ENCODE measurements around the gene CERS4.
"Not testable (repeated sequence)": the region's sequence is repeated elsewhere in the genome, so short reads cannot be mapped to it uniquely, and the experiment has no call there.

CERS4 gene

GRCh38 chr19:8214802-8215201 lies 5.6 kb downstream of the CERS4 start:
- peak; percentile 54 for DNase-seq (ENCODE audit: low read depth)
- no peak for TF ChIP-seq CTCF (IDR thresholded peaks at IDR 0.05; ENCODE audit: low read depth, low read length)
- TF ChIP-seq MYC (IDR thresholded peaks at IDR 0.05; ENCODE audit: low read depth, low read length): no peak
- TF ChIP-seq POLR2A (IDR thresholded peaks at IDR 0.05; ENCODE audit: extremely low read depth, insufficient read length): no peak
- TF ChIP-seq, protein P1, sequence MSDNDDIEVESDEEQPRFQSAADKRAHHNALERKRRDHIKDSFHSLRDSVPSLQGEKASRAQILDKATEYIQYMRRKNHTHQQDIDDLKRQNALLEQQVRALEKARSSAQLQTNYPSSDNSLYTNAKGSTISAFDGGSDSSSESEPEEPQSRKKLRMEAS (IDR thresholded peaks at IDR 0.05; ENCODE audit: low read depth, low read length): no peak
- H3K4me3 ChIP-seq (ENCODE audit: low read depth, low read length): no peak overlapping the region

GRCh38 chr19:8215783-8216182 lies 6.6 kb downstream of the CERS4 start:
- H3K4me3 ChIP-seq (ENCODE audit: low read depth, low read length): no peak overlapping the region
- TF ChIP-seq, protein P1 (IDR thresholded peaks at IDR 0.05; ENCODE audit: low read depth, low read length): no peak
- TF ChIP-seq CTCF (IDR thresholded peaks at IDR 0.05; ENCODE audit: low read depth, low read length) (no peak), MYC (IDR thresholded peaks at IDR 0.05; ENCODE audit: low read depth, low read length) (no peak), POLR2A (IDR thresholded peaks at IDR 0.05; ENCODE audit: extremely low read depth, insufficient read length) (no peak)
- no peak for DNase-seq (ENCODE audit: low read depth)

DNA sequence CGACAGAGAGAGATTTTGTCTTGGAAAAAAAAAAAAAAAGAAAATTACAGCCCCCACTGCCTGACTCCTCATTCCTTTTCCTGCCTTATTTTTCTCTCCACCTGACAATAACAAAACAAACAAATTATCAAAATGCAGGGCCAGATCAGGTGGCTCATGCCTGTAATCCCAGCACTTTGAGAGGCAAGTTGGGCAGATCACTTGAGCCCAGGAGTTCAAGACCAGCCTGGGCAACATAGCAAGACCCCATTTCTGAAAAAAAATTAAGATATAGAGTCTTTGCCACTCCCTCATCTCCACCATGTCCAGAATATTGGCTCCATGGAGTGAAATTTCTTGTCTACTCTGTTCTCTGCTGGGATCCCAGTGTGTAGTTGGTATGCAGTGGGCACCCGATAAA lies 7.2 kb downstream of the CERS4 start:
- no peak overlapping the region for H3K4me3 ChIP-seq (ENCODE audit: low read depth, low read length)
- no peak for DNase-seq (ENCODE audit: low read depth)
- TF ChIP-seq, protein P1 (IDR thresholded peaks at IDR 0.05; ENCODE audit: low read depth, low read length): no peak
- TF ChIP-seq POLR2A (IDR thresholded peaks at IDR 0.05; ENCODE audit: extremely low read depth, insufficient read length) (no peak), MYC (IDR thresholded peaks at IDR 0.05; ENCODE audit: low read depth, low read length) (no peak), CTCF (IDR thresholded peaks at IDR 0.05; ENCODE audit: low read depth, low read length) (no peak)

DNA sequence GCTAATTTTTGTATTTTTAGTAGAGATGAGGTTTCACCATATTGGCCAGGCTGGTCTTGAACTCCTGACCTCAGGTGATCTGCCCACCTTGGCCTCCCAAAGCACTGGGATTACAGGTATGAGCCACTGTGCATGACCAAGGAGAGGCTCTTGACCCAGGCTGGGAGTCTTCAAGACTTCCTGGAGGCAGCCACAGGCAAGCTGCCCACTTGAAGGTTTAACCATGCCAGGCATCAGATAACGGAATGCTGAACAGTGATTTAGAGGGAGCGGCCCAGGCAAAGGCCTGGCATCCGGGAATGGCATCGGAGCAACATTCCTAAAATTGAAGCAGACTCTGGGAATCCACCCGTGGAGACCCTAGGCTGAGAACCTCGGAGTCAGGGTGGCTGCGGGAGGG lies 9.0 kb downstream of the CERS4 start:
- not testable (repeated sequence) for DNase-seq (ENCODE audit: low read depth); H3K4me3 ChIP-seq (ENCODE audit: low read depth, low read length)

- no peak for DNase-seq (ENCODE audit: low read depth)
- TF ChIP-seq POLR2A (IDR thresholded peaks at IDR 0.05; ENCODE audit: extremely low read depth, insufficient read length) (no peak), MYC (IDR thresholded peaks at IDR 0.05; ENCODE audit: low read depth, low read length) (no peak), CTCF (IDR thresholded peaks at IDR 0.05; ENCODE audit: low read depth, low read length) (no peak)
- TF ChIP-seq, protein P1 (IDR thresholded peaks at IDR 0.05; ENCODE audit: low read depth, low read length): no peak
- H3K4me3 ChIP-seq (ENCODE audit: low read depth, low read length): no peak overlapping the region
Observed at GRCh38 chr19:8220481-8220880, 11.3 kb downstream of the CERS4 start.

GRCh38 chr19:8221161-8221560 lies 12.0 kb downstream of the CERS4 start:
- DNase-seq (ENCODE audit: low read depth): no peak
- H3K4me3 ChIP-seq (ENCODE audit: low read depth, low read length): no peak overlapping the region
- TF ChIP-seq MYC (IDR thresholded peaks at IDR 0.05; ENCODE audit: low read depth, low read length): no peak
- TF ChIP-seq, protein P1 (IDR thresholded peaks at IDR 0.05; ENCODE audit: low read depth, low read length): no peak
- no peak for TF ChIP-seq POLR2A (IDR thresholded peaks at IDR 0.05; ENCODE audit: extremely low read depth, insufficient read length)
- no peak for TF ChIP-seq CTCF (IDR thresholded peaks at IDR 0.05; ENCODE audit: low read depth, low read length)

- not testable (repeated sequence) for DNase-seq (ENCODE audit: low read depth); H3K4me3 ChIP-seq (ENCODE audit: low read depth, low read length)
Observed at GRCh38 chr19:8223442-8223841, 14.3 kb downstream of the CERS4 start.

Measured in NB4 (cell line).